Measurements from ENCODE around the gene SLIT3. TPM values are rescaled to one million over a fixed set of nuclear protein-coding genes. Genes with fewer than 3 reads are reported as not detected.

Gene SLIT3
- total RNA-seq, 1 experiment from 2014 or later, result 0.10 TPM

DNA sequence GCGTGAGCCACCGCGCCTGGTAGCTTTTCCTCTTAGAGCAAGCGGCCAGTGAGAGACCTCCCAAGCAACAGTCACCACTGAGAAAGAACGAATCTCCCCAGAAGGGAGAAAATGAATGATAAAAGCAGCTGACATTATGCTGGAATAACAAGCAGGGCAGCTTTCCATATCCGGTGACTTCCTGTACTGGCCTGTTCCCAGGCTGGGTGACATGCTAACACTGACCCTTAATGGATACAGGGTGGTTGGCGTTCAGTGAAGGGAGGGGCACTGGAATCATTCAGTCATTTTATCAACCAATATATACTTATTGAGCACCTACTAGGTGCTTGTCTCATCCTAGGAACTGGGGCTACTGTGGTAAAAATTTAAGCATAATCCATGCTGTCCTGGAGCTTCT, 364.4 kb downstream of the SLIT3 start:
- H2AFZ ChIP-seq (ENCODE audit: low read depth, low read length, poor library complexity, severe bottlenecking), result no peak overlapping the region
- H3K36me3 ChIP-seq (ENCODE audit: control insufficient read depth in 1 of 2, insufficient read depth in 2 of 2, low read length in 2 of 2), result no peaks in the 10 kb centered on the region
- ATAC-seq (no peak), DNase-seq (ENCODE audit: low read depth, low spot score) (no peak)
- intact Hi-C loops (cut with micrococcal nuclease), result no loop called here
- H3K9ac ChIP-seq (ENCODE audit: low read length), result no peak overlapping the region
- POLR2A ChIA-PET, result no interaction called here
- H4K20me1 ChIP-seq (ENCODE audit: insufficient read depth), result no peaks in the 10 kb centered on the region
- peaks cover 52% of the 10 kb centered on the region for H3K27me3 ChIP-seq (ENCODE audit: insufficient read depth, low read length)
- H3K4me2 ChIP-seq (ENCODE audit: low read length), result no peak overlapping the region
- H3K4me1 ChIP-seq (ENCODE audit: control insufficient read depth in 1 of 2, insufficient read depth in 2 of 2, low read length in 2 of 2), result no peaks in the 10 kb centered on the region
- CTCF ChIA-PET, result interaction anchor here (0.7 kb wide), 1 partner anchor 11 kb away, joined by 3 read pairs; no protein-coding TSS in a partner anchor
- H3K27ac ChIP-seq (ENCODE audit: low read depth, low read length), result no peak overlapping the region
- no peaks in the 10 kb centered on the region for H3K9me2 ChIP-seq (ENCODE audit: insufficient read depth)
- BruUV-seq (replicated peaks), result no TSS peak
- H3K79me2 ChIP-seq (ENCODE audit: insufficient read depth, low read length), result no peaks in the 10 kb centered on the region
- TF ChIP-seq POLR2AphosphoS5 (IDR thresholded peaks at IDR 0.05; ENCODE audit: low read depth, low read length), result no peak
- TF ChIP-seq EZH2phosphoT487 (IDR thresholded peaks at IDR 0.05; ENCODE audit: borderline replicate concordance), result no peak
- no peak for TF ChIP-seq FOSL1 (IDR thresholded peaks at IDR 0.05; ENCODE audit: low read depth)
- TF ChIP-seq, protein P1, sequence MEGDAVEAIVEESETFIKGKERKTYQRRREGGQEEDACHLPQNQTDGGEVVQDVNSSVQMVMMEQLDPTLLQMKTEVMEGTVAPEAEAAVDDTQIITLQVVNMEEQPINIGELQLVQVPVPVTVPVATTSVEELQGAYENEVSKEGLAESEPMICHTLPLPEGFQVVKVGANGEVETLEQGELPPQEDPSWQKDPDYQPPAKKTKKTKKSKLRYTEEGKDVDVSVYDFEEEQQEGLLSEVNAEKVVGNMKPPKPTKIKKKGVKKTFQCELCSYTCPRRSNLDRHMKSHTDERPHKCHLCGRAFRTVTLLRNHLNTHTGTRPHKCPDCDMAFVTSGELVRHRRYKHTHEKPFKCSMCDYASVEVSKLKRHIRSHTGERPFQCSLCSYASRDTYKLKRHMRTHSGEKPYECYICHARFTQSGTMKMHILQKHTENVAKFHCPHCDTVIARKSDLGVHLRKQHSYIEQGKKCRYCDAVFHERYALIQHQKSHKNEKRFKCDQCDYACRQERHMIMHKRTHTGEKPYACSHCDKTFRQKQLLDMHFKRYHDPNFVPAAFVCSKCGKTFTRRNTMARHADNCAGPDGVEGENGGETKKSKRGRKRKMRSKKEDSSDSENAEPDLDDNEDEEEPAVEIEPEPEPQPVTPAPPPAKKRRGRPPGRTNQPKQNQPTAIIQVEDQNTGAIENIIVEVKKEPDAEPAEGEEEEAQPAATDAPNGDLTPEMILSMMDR (IDR thresholded peaks at IDR 0.05 in 2 of 3, conservative IDR thresholded peaks at IDR 0.05 in 1 of 3; ENCODE audit: borderline replicate concordance in 1 of 3, insufficient read depth in 1 of 3, low read depth in 2 of 3, low read length in 2 of 3), result no peak
- no peak for TF ChIP-seq SIN3A (IDR thresholded peaks at IDR 0.05; ENCODE audit: low read depth)
- TF ChIP-seq, protein P2, sequence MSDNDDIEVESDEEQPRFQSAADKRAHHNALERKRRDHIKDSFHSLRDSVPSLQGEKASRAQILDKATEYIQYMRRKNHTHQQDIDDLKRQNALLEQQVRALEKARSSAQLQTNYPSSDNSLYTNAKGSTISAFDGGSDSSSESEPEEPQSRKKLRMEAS (IDR thresholded peaks at IDR 0.05), result no peak
- TF ChIP-seq YY1 (IDR thresholded peaks at IDR 0.05; ENCODE audit: extremely low read depth, insufficient replicate concordance, low read depth, low read length), result no peak
- TF ChIP-seq CBX3 (IDR thresholded peaks at IDR 0.05; ENCODE audit: low read depth), result no peak
- TF ChIP-seq ZNF274 (IDR thresholded peaks at IDR 0.05; ENCODE audit: low read depth, low read length), result no peak
- TF ChIP-seq TCF7L2 (IDR thresholded peaks at IDR 0.05; ENCODE audit: borderline replicate concordance, extremely low read depth, insufficient read depth, insufficient read length), result no peak
- TF ChIP-seq SRF (IDR thresholded peaks at IDR 0.05; ENCODE audit: low read depth), result no peak
- no peak for TF ChIP-seq EZH2 (IDR thresholded peaks at IDR 0.05)
- TF ChIP-seq ZFX (IDR thresholded peaks at IDR 0.05), result no peak
- TF ChIP-seq POLR2A (IDR thresholded peaks at IDR 0.05; ENCODE audit: borderline replicate concordance, extremely low read depth, insufficient read depth, insufficient read length), result no peak
- TF ChIP-seq, protein P3, sequence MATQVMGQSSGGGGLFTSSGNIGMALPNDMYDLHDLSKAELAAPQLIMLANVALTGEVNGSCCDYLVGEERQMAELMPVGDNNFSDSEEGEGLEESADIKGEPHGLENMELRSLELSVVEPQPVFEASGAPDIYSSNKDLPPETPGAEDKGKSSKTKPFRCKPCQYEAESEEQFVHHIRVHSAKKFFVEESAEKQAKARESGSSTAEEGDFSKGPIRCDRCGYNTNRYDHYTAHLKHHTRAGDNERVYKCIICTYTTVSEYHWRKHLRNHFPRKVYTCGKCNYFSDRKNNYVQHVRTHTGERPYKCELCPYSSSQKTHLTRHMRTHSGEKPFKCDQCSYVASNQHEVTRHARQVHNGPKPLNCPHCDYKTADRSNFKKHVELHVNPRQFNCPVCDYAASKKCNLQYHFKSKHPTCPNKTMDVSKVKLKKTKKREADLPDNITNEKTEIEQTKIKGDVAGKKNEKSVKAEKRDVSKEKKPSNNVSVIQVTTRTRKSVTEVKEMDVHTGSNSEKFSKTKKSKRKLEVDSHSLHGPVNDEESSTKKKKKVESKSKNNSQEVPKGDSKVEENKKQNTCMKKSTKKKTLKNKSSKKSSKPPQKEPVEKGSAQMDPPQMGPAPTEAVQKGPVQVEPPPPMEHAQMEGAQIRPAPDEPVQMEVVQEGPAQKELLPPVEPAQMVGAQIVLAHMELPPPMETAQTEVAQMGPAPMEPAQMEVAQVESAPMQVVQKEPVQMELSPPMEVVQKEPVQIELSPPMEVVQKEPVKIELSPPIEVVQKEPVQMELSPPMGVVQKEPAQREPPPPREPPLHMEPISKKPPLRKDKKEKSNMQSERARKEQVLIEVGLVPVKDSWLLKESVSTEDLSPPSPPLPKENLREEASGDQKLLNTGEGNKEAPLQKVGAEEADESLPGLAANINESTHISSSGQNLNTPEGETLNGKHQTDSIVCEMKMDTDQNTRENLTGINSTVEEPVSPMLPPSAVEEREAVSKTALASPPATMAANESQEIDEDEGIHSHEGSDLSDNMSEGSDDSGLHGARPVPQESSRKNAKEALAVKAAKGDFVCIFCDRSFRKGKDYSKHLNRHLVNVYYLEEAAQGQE (IDR thresholded peaks at IDR 0.05; ENCODE audit: low read depth), result no peak
- H3K4me3 ChIP-seq (replicated peaks in 1 of 2; ENCODE audit: low read depth in 1 of 2, low read length in 2 of 2), result no peak overlapping the region
- H3K9me3 ChIP-seq (ENCODE audit: control insufficient read depth in 1 of 2, insufficient read depth in 1 of 2, low read depth in 1 of 2, low read length in 2 of 2), result no peaks in the 10 kb centered on the region
- RAD21 ChIA-PET (ENCODE audit: low non-redundant PET in 1 of 2, low total read pairs in 2 of 2, uncharacterized antibody in 2 of 2, unreplicated experiment in 2 of 2), result no interaction called here

Data from HCT116 (cell line).